ENCODE results near the gene LYVE1.

Gene LYVE1

DNA sequence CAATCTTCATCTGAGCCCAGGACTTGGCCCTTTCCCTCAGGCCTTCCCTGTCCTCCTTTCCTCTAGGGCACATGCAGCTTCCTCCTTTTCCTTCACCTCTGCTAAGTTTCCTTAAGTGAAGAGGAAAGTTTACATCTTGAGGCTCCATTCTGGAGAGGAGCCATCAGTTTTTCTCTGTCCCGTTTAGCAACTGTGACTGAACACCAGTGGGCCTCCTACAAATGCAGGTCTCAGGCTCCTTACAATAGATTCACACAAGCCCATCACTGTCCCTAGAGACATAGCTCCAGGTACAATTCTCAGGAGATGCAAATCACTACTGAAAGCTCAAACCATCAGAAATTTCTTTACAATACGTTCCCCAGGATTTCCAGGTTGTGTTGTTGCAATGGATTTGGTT lies 23.3 kb upstream of the LYVE1 start:
- no peak for DNase-seq

DNA sequence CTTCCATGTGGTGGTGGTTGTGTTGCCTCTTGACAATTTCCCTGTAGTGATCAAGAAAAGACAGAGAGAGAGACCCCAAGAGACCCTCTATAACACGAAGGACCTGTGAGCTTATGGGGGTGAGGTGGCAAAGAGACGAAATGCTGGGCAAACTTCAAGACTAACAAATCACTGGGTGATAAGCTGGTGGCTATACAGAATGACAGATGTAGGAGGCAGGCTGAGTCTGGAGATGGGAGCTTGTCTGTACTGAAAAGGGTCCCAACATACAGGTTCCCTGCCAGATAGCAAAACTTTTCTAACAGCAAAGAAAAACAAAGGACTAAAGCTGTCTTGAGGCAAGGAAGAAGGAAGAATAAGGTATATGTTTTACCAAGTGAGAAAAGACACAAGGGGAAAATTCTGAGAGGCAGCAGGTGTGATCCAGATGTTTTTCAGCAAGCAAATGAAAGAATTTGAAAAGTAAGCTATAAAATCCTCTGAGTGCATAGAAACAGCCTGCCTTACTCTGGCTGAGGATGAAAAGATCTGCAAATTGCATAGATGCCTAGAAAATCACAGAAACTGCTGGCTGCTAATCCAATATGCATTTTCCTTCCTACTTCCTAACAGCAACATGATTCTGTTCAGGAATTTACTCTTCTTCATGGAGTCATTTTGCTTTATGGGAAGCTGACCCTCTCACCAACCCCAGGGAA lies 21.9 kb upstream of the LYVE1 start:
- no peak for DNase-seq

GRCh38 chr11:10588904-10589303 lies 20.4 kb upstream of the LYVE1 start:
- DNase-seq = no peak

DNA sequence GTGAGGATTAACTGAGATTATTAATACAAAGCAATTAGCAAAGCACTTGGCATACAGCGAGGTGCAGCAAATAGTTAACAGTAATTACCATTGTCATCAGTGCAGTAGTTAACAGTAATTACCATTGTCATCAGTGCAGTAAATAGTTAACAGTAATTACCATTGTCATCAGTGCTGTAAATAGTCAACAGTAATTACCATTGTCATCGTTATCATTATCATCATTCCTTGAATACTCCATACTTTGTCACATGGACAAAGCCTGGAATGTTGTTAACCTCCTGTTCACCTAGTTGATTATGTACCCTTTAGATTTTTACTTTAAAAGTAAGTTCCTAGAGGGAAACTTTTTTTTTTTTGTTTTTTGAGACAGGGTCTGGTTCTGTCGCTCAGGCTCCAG lies 19.5 kb upstream of the LYVE1 start:
- DNase-seq = no peak

- no peak for DNase-seq
These were observed 18.9 kb upstream of the LYVE1 start for GRCh38 chr11:10587388-10587787.

DNA sequence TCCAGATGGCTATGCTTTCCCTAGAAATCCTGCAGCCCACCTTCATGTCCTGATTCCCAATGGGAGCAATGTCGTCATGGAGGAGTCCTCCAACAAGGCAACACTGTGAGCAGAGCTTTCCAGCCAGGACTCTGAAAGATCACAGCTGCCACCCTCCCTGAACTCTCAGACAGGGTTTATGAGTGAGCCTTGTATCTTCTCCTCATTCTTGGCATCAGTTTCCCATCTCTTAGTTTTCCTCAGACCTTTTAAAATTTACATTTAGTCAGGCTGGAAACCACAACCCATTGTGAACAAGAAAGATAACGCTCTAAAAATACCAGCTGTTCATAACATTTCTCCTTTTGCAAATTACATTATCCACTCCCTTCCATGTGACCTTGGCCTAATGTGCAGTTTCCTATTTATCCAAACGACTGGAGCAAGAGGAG lies 15.6 kb upstream of the LYVE1 start:
- no peak for DNase-seq

- DNase-seq = no peak
These were observed 13.1 kb upstream of the LYVE1 start for GRCh38 chr11:10581481-10582019.

DNA sequence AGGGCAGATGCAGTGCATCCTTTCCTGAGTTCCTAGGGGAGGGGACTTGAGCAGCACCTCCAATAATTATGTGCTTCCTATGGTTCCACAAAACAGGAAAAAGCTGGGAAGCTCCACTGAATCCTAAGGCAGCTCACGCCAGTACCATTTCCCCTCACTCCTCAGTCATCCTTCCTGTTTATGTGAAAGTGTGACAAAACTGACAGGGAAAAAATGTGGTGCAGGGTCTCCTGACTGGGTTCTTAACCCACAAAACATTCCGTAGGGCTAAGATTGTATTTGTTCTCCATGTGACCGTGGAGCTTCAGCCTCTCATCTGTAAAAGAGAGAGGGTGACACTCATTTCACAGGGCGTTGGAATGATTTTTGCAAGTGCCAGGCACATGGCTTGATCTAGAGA lies 12.2 kb upstream of the LYVE1 start:
- DNase-seq = no peak

DNA sequence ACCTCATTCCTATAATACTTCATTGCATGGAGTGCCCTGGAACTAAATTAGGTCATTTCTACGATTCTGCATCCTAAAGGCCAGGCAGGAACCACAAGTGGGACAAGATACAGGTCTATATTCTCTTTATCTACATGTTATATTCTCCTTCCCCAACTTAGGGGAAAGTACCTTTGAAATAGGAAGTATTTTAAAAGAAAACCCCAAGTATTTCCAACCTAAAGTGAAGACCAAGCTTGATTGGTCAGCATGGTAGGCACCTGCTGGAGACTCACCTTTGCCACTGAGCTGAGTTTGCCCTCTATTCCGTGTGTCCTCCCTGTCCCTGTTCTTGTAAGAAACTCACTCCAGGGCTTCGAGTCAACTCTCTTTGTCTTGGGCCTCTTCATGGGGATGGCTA lies 11.2 kb upstream of the LYVE1 start:
- no peak for DNase-seq

GRCh38 chr11:10576035-10576398 lies 7.6 kb upstream of the LYVE1 start:
- DNase-seq = no peak

GRCh38 chr11:10575346-10576034 lies 7.0 kb upstream of the LYVE1 start:
- no peak for DNase-seq

GRCh38 chr11:10573556-10573955 lies 5.1 kb upstream of the LYVE1 start:
- no peak for DNase-seq

GRCh38 chr11:10573028-10573427 lies 4.6 kb upstream of the LYVE1 start:
- no peak for DNase-seq

- DNase-seq = no peak
These were observed 4.1 kb upstream of the LYVE1 start for GRCh38 chr11:10572533-10572932.

- no peak for DNase-seq
These were observed 1.0 kb downstream of the LYVE1 start for GRCh38 chr11:10567446-10567845.

DNA sequence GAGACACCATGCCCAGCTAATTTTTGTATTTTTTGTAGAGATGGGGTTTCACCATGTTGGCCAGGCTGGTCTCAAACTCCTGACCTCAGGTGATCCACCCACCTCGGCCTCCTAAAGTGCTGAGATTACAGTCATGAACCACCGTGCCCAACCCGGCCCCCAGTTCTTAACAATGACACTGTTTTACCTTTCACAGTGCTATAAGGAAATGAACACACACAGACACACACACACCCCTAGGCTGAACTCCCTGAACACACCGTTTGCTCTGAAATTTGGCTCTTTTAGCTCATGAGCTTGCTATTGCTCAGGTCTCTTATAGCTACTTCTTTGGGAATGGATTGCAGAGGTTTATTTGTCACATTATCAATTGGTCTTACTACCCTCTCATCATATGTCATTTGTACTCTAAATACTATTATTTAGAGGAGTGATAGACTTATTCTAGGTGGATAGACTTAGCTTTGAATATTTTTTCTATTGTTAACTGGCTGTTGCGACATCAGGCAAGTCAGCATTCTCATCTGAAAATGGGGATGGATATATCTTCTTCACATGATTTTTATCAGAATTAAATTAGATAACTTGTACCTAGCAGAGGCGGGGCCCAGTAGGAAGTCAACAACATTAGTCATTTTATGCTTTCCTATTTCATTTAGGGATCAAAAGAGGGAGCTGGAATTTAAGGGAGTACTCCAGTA lies 2.1 kb downstream of the LYVE1 start:
- DNase-seq = no peak

- no peak for DNase-seq
These were observed 3.0 kb downstream of the LYVE1 start for GRCh38 chr11:10565493-10565892.

- DNase-seq = no peak
These were observed 3.7 kb downstream of the LYVE1 start for GRCh38 chr11:10564696-10565318.

DNA sequence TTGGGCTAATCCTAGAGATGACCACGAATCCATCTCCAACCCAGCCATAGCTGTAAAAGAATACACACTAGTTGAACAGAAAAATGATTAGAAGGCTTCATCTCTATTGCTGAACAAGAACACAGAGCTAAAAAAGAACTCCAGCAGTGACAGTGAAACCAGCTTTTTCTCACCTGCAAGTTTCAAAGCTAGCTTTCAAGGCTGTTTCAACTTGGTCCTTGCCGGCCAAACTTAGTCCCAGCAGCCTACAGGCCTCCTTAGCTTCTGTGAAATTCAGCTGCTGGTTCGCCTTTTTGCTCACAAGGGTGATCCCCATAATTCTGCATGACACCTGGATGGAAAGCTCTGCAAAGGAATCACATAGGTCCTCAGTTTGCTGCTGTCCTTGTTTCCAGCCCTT lies 4.4 kb downstream of the LYVE1 start:
- no peak for DNase-seq

- DNase-seq = no peak
These were observed 6.5 kb downstream of the LYVE1 start for GRCh38 chr11:10561947-10562346.

- DNase-seq = no peak
These were observed 7.2 kb downstream of the LYVE1 start for GRCh38 chr11:10561043-10561818.

DNA sequence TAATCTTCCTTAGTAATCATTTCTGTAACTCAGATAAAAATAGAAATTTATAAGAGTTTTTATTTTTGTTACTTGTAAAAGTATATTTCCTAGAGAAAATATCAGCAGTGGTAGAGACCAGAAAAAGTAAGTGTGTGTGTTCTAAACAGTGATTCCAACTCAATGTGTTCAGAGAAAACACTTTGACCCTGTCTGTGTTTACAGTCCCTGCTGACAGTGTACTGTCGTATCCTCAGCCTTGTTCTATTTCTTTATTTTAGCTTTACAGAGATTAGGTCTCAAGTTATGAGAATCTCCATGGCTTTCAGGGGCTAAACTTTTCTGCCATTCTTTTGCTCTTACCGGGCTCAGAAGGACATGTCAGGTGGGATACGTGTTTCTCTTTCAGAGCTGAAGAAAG lies 10.2 kb downstream of the LYVE1 start:
- no peak for DNase-seq

GRCh38 chr11:10556590-10556989 lies 11.9 kb downstream of the LYVE1 start:
- DNase-seq = no peak
